Choroid plexus epithelial cell (primary cell): ENCODE measurements around the gene EMSY.

Experiments
- DNase-seq: peaks from one replicate; pipeline ENCODE4 v3.0.0-alpha.2; 2010; ENCODE audit warnings: low read depth
- H3K4me3 ChIP-seq: 2 replicates; pipeline ENCODE4 v1.5.1; 2011; ENCODE audit warnings: low read depth, mild to moderate bottlenecking, control low read depth, low read length, moderate library complexity
- TF ChIP-seq, protein P1 (sequence below): conservative IDR thresholded peaks from 2 replicates; pipeline ENCODE4 v1.5.1; 2011; ENCODE audit warnings: low read depth, mild to moderate bottlenecking, control low read depth, inconsistent platforms, low read length, moderate library complexity

The EMSY gene

DNA sequence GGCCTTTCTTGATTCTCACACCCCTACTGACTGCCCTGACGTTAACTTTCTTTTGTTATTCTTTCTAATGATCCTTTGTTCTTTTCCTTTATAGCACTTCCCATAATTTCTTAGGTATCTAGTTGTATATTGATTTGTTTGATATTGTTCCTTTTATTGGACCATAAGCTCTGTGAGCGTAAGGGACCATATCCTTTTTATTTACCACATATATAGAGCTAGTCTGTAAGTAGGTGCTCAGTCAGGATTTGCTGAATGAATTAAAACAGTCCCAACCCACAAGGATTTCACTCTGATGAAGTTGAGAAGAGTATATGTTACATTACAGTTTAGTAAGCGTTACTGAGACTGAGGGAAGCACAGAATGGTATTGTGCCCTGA lies 68.8 kb downstream of the EMSY start:
- no peak for DNase-seq
- TF ChIP-seq, protein P1, sequence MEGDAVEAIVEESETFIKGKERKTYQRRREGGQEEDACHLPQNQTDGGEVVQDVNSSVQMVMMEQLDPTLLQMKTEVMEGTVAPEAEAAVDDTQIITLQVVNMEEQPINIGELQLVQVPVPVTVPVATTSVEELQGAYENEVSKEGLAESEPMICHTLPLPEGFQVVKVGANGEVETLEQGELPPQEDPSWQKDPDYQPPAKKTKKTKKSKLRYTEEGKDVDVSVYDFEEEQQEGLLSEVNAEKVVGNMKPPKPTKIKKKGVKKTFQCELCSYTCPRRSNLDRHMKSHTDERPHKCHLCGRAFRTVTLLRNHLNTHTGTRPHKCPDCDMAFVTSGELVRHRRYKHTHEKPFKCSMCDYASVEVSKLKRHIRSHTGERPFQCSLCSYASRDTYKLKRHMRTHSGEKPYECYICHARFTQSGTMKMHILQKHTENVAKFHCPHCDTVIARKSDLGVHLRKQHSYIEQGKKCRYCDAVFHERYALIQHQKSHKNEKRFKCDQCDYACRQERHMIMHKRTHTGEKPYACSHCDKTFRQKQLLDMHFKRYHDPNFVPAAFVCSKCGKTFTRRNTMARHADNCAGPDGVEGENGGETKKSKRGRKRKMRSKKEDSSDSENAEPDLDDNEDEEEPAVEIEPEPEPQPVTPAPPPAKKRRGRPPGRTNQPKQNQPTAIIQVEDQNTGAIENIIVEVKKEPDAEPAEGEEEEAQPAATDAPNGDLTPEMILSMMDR: no peak
- no peak overlapping the region for H3K4me3 ChIP-seq

DNA sequence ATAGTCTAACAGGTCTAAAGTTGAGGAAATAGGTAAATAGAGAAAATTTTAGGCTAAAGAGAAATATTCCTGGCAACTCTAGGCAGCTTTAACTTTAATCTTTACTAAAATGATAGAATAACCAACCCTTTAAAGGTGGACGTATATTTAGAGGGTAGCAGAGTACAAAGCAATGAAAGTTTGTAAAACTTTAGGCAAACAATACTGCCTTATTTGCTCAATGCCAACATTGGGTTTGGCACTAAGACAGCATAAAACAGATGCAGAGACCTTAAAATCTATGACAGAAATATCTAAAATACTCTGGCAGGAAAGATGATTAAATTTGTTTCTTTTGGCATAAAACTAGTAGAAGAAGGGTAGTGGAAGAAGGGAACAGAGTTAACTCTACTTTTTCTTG lies 70.7 kb downstream of the EMSY start:
- DNase-seq: no peak
- TF ChIP-seq, protein P1: no peak
- H3K4me3 ChIP-seq: no peak overlapping the region

DNA sequence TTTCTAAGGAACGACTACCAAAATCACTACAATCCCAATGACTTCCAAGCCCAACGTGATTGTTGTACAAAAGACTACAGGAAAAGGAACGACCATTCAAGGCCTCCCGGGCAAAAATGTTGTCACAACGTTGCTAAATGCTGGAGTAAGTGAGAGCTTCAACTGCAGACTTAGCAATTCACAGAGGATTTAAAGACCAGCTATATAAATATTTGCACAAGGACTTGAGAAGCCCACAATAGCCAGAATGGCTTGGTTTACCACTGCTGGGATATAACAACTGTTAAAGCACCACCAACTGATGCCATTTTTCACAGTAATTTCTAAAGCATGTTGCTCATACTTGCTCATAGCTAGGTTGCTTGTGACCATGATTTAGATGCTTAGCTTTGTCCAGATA lies 78.3 kb downstream of the EMSY start:
- no peak for DNase-seq
- H3K4me3 ChIP-seq: no peak overlapping the region
- TF ChIP-seq, protein P1: no peak

DNA sequence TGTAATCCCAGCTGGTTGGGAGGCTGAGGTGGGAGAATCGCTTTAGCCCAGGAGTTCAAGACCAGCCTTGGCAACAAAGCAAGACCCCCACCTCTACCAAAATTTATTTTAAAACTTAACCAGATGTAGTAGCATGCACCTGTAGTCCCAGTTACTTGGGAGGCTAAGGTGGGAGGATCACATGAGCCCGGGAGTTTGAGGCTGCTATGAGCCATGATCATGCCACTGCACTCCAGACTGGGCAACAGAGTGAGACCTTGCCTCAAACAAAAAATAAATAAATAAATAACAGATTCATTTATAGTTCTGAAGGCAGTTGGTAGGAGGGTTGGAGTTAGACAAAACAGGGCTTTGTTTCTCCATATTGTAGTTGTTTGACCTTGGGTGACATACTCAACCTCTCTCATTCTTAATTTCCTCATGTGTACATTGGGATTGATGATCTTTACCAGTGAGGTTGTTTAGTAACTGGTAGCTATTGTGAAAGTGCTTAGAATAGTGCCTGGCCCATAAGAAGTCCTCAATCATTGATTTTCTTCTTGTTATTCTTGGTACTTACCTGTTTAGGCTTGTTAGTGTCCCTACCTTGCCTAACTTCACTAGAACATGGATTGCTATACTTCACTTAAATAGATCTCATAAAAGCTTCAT lies 79.1 kb downstream of the EMSY start:
- TF ChIP-seq, protein P1: no peak
- no peak overlapping the region for H3K4me3 ChIP-seq
- no peak for DNase-seq

DNA sequence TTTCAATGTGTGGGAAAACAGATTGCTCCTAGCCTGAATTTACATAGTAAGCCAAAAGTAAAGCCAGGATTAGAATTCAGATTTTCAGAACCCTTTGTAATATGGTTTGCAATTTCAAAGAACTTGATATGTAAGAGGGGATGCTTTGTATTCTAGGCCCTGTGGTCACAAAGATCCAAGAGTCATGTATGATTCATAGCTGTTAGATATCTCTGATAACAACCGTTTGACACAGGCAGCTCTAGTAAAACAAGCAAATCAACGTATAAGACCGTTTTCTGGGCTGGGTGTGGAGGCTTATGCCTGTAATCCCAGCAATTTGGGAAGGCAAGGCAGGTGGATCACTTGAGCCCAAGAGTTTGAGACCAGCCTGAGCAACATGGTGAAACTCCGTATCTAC lies 79.6 kb downstream of the EMSY start:
- H3K4me3 ChIP-seq: no peak overlapping the region
- TF ChIP-seq, protein P1: no peak
- DNase-seq: no peak

DNA sequence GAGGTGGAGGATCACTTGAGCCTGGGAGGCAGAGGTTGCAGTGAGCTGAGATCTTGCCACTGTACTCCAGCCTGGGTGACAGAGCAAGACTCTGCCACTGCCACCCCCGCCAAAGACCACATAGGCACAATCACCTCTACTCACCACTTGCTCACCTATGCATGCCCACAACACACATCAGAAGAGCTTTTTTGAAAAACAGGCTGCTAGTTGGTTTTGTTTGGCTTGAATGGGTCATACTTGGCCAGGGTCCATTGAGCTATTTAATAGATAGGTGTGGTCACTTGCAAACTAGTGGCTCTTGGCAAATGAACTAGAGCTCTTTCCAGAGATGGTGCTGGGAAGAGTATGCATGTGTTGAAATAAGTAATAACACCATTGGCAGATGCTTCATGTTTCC lies 80.1 kb downstream of the EMSY start:
- TF ChIP-seq, protein P1: no peak
- no peak overlapping the region for H3K4me3 ChIP-seq
- DNase-seq: peak; percentile 46

DNA sequence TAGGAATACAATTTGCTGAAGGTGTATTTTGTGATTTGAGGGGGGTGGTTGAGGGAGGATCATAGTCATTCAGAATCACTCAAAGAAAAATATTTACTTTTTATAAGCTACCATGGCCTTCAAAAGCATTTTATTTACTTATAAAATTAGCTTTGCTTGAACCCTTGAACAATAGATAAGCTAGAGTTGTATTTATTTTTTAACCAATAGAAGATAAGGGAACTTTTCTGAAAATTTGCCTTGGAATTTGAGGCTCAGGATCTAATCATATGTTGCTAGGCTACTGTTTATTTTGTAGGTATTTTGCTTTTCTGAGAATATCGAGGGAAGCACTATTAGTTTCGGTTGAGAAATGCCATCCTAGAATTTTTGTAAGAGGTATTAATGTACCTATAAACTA lies 82.1 kb downstream of the EMSY start:
- H3K4me3 ChIP-seq: no peak overlapping the region
- DNase-seq: no peak
- TF ChIP-seq, protein P1: no peak
